Measurements from ENCODE around the gene HSPG2. TPM values are rescaled to one million over a fixed set of nuclear protein-coding genes. Genes with fewer than 3 reads are reported as not detected.

The HSPG2 gene
- total and polyA plus RNA-seq, 10 of the 15 experiments (the other 5 are each of a cell fraction or from before 2014, with no cell fraction given): 0.30 to 3.4 (median 0.73) TPM; not detected in 2

DNA sequence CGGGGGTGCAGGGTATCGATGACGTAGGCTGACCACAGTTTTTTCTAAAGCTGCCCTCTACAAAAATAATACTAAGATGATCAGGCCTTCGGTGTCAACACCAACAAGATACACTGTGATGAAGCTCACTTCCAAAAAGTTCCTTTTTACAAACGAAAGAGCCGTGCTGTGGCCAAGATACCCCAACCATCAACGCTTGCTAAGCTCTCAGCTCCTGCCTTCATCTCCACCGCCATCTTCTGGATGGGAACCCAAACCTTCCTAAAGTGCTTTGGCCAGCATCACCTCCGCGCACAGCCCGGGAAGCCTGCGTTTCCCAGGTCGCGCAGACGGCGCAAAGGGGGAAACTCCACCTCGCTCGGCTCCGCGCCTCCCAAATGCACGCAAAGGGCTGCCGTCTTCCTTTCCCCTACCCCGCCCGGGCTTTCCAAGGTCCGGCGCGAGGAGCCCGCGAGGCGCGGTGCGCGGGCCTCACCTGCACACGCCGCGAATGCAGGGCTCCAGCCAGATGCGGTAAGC, 154.7 kb downstream of the HSPG2 start (continued):
- TF ChIP-seq, protein P1, sequence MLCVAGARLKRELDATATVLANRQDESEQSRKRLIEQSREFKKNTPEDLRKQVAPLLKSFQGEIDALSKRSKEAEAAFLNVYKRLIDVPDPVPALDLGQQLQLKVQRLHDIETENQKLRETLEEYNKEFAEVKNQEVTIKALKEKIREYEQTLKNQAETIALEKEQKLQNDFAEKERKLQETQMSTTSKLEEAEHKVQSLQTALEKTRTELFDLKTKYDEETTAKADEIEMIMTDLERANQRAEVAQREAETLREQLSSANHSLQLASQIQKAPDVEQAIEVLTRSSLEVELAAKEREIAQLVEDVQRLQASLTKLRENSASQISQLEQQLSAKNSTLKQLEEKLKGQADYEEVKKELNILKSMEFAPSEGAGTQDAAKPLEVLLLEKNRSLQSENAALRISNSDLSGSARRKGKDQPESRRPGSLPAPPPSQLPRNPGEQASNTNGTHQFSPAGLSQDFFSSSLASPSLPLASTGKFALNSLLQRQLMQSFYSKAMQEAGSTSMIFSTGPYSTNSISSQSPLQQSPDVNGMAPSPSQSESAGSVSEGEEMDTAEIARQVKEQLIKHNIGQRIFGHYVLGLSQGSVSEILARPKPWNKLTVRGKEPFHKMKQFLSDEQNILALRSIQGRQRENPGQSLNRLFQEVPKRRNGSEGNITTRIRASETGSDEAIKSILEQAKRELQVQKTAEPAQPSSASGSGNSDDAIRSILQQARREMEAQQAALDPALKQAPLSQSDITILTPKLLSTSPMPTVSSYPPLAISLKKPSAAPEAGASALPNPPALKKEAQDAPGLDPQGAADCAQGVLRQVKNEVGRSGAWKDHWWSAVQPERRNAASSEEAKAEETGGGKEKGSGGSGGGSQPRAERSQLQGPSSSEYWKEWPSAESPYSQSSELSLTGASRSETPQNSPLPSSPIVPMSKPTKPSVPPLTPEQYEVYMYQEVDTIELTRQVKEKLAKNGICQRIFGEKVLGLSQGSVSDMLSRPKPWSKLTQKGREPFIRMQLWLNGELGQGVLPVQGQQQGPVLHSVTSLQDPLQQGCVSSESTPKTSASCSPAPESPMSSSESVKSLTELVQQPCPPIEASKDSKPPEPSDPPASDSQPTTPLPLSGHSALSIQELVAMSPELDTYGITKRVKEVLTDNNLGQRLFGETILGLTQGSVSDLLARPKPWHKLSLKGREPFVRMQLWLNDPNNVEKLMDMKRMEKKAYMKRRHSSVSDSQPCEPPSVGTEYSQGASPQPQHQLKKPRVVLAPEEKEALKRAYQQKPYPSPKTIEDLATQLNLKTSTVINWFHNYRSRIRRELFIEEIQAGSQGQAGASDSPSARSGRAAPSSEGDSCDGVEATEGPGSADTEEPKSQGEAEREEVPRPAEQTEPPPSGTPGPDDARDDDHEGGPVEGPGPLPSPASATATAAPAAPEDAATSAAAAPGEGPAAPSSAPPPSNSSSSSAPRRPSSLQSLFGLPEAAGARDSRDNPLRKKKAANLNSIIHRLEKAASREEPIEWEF (IDR thresholded peaks at IDR 0.05; ENCODE audit: insufficient replicate concordance, low read depth, low read length): no peak
- peak; percentile 47; the same call in 1 of the 2 replicates for TF ChIP-seq ZSCAN29 (IDR thresholded peaks at IDR 0.05)
- no peak for TF ChIP-seq NR2C2 (IDR thresholded peaks at IDR 0.05; ENCODE audit: borderline replicate concordance, control insufficient read depth, insufficient read length, low read depth)
- no peak for TF ChIP-seq TCF3 (IDR thresholded peaks at IDR 0.05; ENCODE audit: borderline replicate concordance, insufficient read depth, low read depth, low read length)
- TF ChIP-seq RCOR1 (conservative IDR thresholded peaks at IDR 0.05; ENCODE audit: low read depth, low read length): no peak
- no peak; the same call in 1 of the 2 replicates for TF ChIP-seq NFIC (IDR thresholded peaks at IDR 0.05; ENCODE audit: low read depth, low read length)
- TF ChIP-seq SREBF1 (IDR thresholded peaks at IDR 0.05; ENCODE audit: low read length): no peak
- TF ChIP-seq, protein P2, sequence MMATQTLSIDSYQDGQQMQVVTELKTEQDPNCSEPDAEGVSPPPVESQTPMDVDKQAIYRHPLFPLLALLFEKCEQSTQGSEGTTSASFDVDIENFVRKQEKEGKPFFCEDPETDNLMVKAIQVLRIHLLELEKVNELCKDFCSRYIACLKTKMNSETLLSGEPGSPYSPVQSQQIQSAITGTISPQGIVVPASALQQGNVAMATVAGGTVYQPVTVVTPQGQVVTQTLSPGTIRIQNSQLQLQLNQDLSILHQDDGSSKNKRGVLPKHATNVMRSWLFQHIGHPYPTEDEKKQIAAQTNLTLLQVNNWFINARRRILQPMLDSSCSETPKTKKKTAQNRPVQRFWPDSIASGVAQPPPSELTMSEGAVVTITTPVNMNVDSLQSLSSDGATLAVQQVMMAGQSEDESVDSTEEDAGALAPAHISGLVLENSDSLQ (IDR thresholded peaks at IDR 0.05): no peak
- TF ChIP-seq TBL1XR1 (IDR thresholded peaks at IDR 0.05; ENCODE audit: low read depth, low read length): no peak
- no peak for TF ChIP-seq STAT3 (IDR thresholded peaks at IDR 0.05; ENCODE audit: low read depth, low read length)
- peak; percentile 13; the same call in 1 of the 2 replicates for TF ChIP-seq MTA2 (IDR thresholded peaks at IDR 0.05; ENCODE audit: low read depth)
- TF ChIP-seq BHLHE40 (IDR thresholded peaks at IDR 0.05; ENCODE audit: borderline replicate concordance in 1 of 2, low read depth in 2 of 2, low read length in 1 of 2): no peak
- TF ChIP-seq, protein P3, sequence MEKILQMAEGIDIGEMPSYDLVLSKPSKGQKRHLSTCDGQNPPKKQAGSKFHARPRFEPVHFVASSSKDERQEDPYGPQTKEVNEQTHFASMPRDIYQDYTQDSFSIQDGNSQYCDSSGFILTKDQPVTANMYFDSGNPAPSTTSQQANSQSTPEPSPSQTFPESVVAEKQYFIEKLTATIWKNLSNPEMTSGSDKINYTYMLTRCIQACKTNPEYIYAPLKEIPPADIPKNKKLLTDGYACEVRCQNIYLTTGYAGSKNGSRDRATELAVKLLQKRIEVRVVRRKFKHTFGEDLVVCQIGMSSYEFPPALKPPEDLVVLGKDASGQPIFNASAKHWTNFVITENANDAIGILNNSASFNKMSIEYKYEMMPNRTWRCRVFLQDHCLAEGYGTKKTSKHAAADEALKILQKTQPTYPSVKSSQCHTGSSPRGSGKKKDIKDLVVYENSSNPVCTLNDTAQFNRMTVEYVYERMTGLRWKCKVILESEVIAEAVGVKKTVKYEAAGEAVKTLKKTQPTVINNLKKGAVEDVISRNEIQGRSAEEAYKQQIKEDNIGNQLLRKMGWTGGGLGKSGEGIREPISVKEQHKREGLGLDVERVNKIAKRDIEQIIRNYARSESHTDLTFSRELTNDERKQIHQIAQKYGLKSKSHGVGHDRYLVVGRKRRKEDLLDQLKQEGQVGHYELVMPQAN (conservative IDR thresholded peaks at IDR 0.05): 0 out of 2 replicates have a peak, but pooled peaks have one; percentile 77
- TF ChIP-seq YBX1 (IDR thresholded peaks at IDR 0.05): no peak
- TF ChIP-seq PML (IDR thresholded peaks at IDR 0.05; ENCODE audit: low read length): no peak; the same call in 1 of the 2 replicates
- TF ChIP-seq, protein P4, sequence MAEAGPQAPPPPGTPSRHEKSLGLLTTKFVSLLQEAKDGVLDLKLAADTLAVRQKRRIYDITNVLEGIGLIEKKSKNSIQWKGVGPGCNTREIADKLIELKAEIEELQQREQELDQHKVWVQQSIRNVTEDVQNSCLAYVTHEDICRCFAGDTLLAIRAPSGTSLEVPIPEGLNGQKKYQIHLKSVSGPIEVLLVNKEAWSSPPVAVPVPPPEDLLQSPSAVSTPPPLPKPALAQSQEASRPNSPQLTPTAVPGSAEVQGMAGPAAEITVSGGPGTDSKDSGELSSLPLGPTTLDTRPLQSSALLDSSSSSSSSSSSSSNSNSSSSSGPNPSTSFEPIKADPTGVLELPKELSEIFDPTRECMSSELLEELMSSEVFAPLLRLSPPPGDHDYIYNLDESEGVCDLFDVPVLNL (IDR thresholded peaks at IDR 0.05; ENCODE audit: low read depth, low read length): no peak
- no peak for TF ChIP-seq BCL11A (IDR thresholded peaks at IDR 0.05; ENCODE audit: low read depth, low read length)
- no peak for TF ChIP-seq SIN3A (IDR thresholded peaks at IDR 0.05; ENCODE audit: low read depth, low read length)
- no peak for TF ChIP-seq TCF12 (IDR thresholded peaks at IDR 0.05; ENCODE audit: low read depth, low read length)
- no peak for TF ChIP-seq NFXL1 (IDR thresholded peaks at IDR 0.05; ENCODE audit: borderline replicate concordance)
- no peak for TF ChIP-seq MYB (IDR thresholded peaks at IDR 0.05; ENCODE audit: borderline replicate concordance, low read depth, low read length)
- TF ChIP-seq CBX5 (IDR thresholded peaks at IDR 0.05; ENCODE audit: low read depth): no peak
- TF ChIP-seq TCF7 (IDR thresholded peaks at IDR 0.05; ENCODE audit: borderline replicate concordance): no peak

All from GM12878 (cell line).